HepG2 (cell line): ENCODE measurements around the gene C9orf40. TPM values are rescaled to one million over a fixed set of nuclear protein-coding genes. Genes with fewer than 3 reads are reported as not detected.

Experiments
- ARID2 ChIP-seq: sonication (generic); formaldehyde crosslinking; IDR thresholded peaks from 2 replicates; pipeline ENCODE4 v1.8.1; 2022; ENCODE audit warnings: mild to moderate bottlenecking, missing genetic modification reagents, borderline replicate concordance
- ATF7 ChIP-seq, 2 experiments: fragments of 450-650 bp in 1 of 2; sonication (generic) in 1 of 2; formaldehyde crosslinking in 1 of 2; IDR thresholded peaks; 2 replicates each; pipeline versions ENCODE4 v1.4.0 to v1.6.1; 2016 to 2020; ENCODE audit warnings: antibody characterized with exemption in 1 of 2, mild to moderate bottlenecking in 1 of 2, missing genetic modification reagents in 1 of 2
- CAMTA2 ChIP-seq: sonication (generic); formaldehyde crosslinking; IDR thresholded peaks from 2 replicates; pipeline ENCODE4 v1.4.0; 2020; ENCODE audit warnings: mild to moderate bottlenecking, missing genetic modification reagents, borderline replicate concordance
- E2F2 ChIP-seq: sonication (generic); formaldehyde crosslinking; IDR thresholded peaks from 2 replicates; pipeline ENCODE4 v1.4.0; 2020; ENCODE audit warnings: missing genetic modification reagents, borderline replicate concordance
- FOXP4 ChIP-seq: sonication (generic); formaldehyde crosslinking; IDR thresholded peaks from 2 replicates; pipeline ENCODE4 v1.4.0; 2020; ENCODE audit warnings: missing genetic modification reagents
- GATAD1 ChIP-seq: IDR thresholded peaks from 2 replicates; pipeline ENCODE4 v1.6.1; 2016; ENCODE audit warnings: missing genetic modification reagents, missing compliant biosample characterization
- HDAC2 ChIP-seq: sonication (generic); formaldehyde crosslinking; IDR thresholded peaks from 2 replicates; pipeline ENCODE4 v1.4.0; 2020; ENCODE audit warnings: missing genetic modification reagents
- HOXD1 ChIP-seq: sonication (generic); formaldehyde crosslinking; IDR thresholded peaks from 2 replicates; pipeline ENCODE4 v1.5.0; 2020; ENCODE audit warnings: missing genetic modification reagents
- KDM4B ChIP-seq: sonication (generic); formaldehyde crosslinking; IDR thresholded peaks from 2 replicates; pipeline ENCODE4 v1.4.0; 2020; ENCODE audit warnings: missing genetic modification reagents
- KDM5B ChIP-seq: sonication (generic); formaldehyde crosslinking; IDR thresholded peaks from 2 replicates; pipeline ENCODE4 v1.4.0; 2020; ENCODE audit warnings: missing genetic modification reagents, mild to moderate bottlenecking, borderline replicate concordance
- NONO ChIP-seq, 2 experiments: fragments of 450-650 bp in 1 of 2; sonication (generic) in 1 of 2; formaldehyde crosslinking in 1 of 2; IDR thresholded peaks in 1 of 2; conservative IDR thresholded peaks in 1 of 2; 2 replicates each; pipeline versions ENCODE4 v1.6.1 to v1.8.0; 2017 to 2022; ENCODE audit warnings: mild to moderate bottlenecking in 1 of 2, missing genetic modification reagents in 1 of 2, moderate library complexity in 1 of 2
- RBFOX2 ChIP-seq: fragments of 200-400 bp; formaldehyde crosslinking; IDR thresholded peaks from 2 replicates; pipeline ENCODE4 v1.6.1; 2017; ENCODE audit warnings: low read depth, mild to moderate bottlenecking, low read length
- RFXAP ChIP-seq: sonication (generic); formaldehyde crosslinking; IDR thresholded peaks from 2 replicates; pipeline ENCODE4 v1.4.0; 2020; ENCODE audit warnings: missing genetic modification reagents, borderline replicate concordance
- SAP130 ChIP-seq: IDR thresholded peaks from 2 replicates; pipeline ENCODE4 v1.6.1; 2016; ENCODE audit warnings: low read depth
- STAT5B ChIP-seq: sonication (generic); formaldehyde crosslinking; IDR thresholded peaks from 2 replicates; pipeline ENCODE4 v1.4.0; 2020; ENCODE audit warnings: missing genetic modification reagents
- TARDBP ChIP-seq: sonication (generic); formaldehyde crosslinking; IDR thresholded peaks from 2 replicates; pipeline ENCODE4 v1.8.0; 2022; ENCODE audit warnings: mild to moderate bottlenecking, missing genetic modification reagents
- TRAFD1 ChIP-seq: sonication (generic); formaldehyde crosslinking; IDR thresholded peaks from 2 replicates; pipeline ENCODE4 v1.5.1; 2020; ENCODE audit warnings: missing genetic modification reagents, mild to moderate bottlenecking, borderline replicate concordance
- TRIM24 ChIP-seq: sonication (generic); formaldehyde crosslinking; IDR thresholded peaks from 2 replicates; pipeline ENCODE4 v1.8.0; 2022; ENCODE audit warnings: mild to moderate bottlenecking, missing genetic modification reagents
- ZFP37 ChIP-seq: sonication (generic); formaldehyde crosslinking; IDR thresholded peaks from 2 replicates; pipeline ENCODE4 v1.4.0; 2020; ENCODE audit warnings: missing genetic modification reagents, borderline replicate concordance
- ZNF24 ChIP-seq: fragments of 450-650 bp; IDR thresholded peaks from 2 replicates; pipeline ENCODE4 v1.6.1; 2017; ENCODE audit warnings: antibody characterized with exemption, mild to moderate bottlenecking
- ZNF557 ChIP-seq: sonication (generic); formaldehyde crosslinking; IDR thresholded peaks from 2 replicates; pipeline ENCODE4 v1.4.0; 2020; ENCODE audit warnings: missing genetic modification reagents
- ZNF639 ChIP-seq: conservative IDR thresholded peaks from 2 replicates; pipeline ENCODE4 v1.6.1; 2018; ENCODE audit warnings: missing genetic modification reagents
- ZNF674 ChIP-seq: sonication (generic); formaldehyde crosslinking; IDR thresholded peaks from 2 replicates; pipeline ENCODE4 v1.5.0; 2020; ENCODE audit warnings: low read depth, mild to moderate bottlenecking, missing genetic modification reagents
- polyA plus RNA-seq, 8 experiments: library from polyadenylated mRNA; depleted of rRNA in 3 of 8; stranded (reverse) in 7 of 8; unstranded in 1 of 8; fragments of >200 nt; fragmentation: Illumina TruSeq in 4 of 8; extraction: Trizol in 4 of 8; gene quantifications; 2 replicates each; pipeline versions ENCODE4 v1.2.1 to v1.2.3, GENCODE V29; 2011 to 2016; ENCODE audit warnings: low read depth in 4 of 8, missing spikeins in 1 of 8, mixed read lengths in 1 of 8; ENCODE audit not compliant: insufficient read depth in 1 of 8
- total RNA-seq, 5 experiments: library from RNA; depleted of rRNA; stranded (reverse); fragments of >200 nt; fragmentation: Illumina TruSeq; extraction: Trizol; gene quantifications; 2 replicates each; pipeline ENCODE4 v1.2.3, GENCODE V29; 2016; ENCODE audit warnings: low read depth in 1 of 5

C9orf40 gene
- total and polyA plus RNA-seq, 2 of the 13 experiments (the other 11 are each of a cell fraction or from before 2014, with no cell fraction given) = 3.0 to 13.5 TPM

GRCh38 chr9:74952201-74953151, at the start of gene C9orf40 (continued):
- TF ChIP-seq FOXP4 (CRISPR knock-in tag) (0 out of 2 replicates have a peak, but pooled peaks have one; percentile 4), GATAD1 (peak; percentile 71), HOXD1 (CRISPR knock-in tag) (peak; percentile 64; the same call in 1 of the 2 replicates), HDAC2 (CRISPR knock-in tag) (no peak), ZFP37 (no peak), ZNF674 (CRISPR knock-in tag) (no peak; the same call in 1 of the 2 replicates), RBFOX2 (peak; percentile 91), KDM5B (CRISPR knock-in tag) (peak; percentile 91), E2F2 (CRISPR knock-in tag) (peak; percentile 27; the same call in 1 of the 2 replicates), NONO (IDR thresholded peaks at IDR 0.05) (no peak), NONO (CRISPR knock-in tag; conservative IDR thresholded peaks at IDR 0.05) (peak; percentile 81), SAP130 (peak; percentile 83), TRAFD1 (no peak), STAT5B (CRISPR knock-in tag) (no peak), ZNF24 (no peak), RFXAP (CRISPR knock-in tag) (peak; percentile 73; the same call in 1 of the 2 replicates), ARID2 (CRISPR knock-in tag) (no peak), CAMTA2 (peak; percentile 96; the same call in 1 of the 2 replicates), ZNF639 (CRISPR knock-in tag) (peak; percentile 57), ZNF557 (CRISPR knock-in tag) (no peak), TRIM24 (CRISPR knock-in tag) (no peak), KDM4B (peak; percentile 6; the same call in 1 of the 2 replicates), ATF7 (IDR thresholded peaks at IDR 0.05) (no peak), ATF7 (CRISPR knock-in tag; IDR thresholded peaks at IDR 0.05) (peak; percentile 38; the same call in 1 of the 2 replicates), TARDBP (CRISPR knock-in tag) (peak; percentile 54)
